ENCODE measurements around the gene CALY.

Gene CALY

DNA sequence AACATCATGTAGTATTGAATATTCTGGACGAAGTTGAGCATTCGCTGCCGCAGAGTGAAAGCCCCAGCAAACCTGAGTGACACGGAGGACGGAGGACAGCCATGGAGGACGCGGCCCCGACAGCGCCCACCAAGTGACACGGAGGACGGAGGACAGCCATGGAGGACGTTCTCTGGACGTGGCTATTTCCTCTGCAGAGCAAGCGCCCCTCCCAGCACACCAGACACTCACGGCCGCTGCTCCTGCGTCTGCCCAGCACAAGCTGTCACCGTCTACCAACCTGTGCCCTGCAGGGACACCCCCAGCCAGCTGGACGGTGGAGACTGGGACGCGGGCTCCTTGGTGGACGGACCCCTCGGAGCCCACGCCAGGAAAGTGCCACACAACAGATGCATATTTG is 52.8 kb downstream of the CALY start:
- in situ Hi-C loops (cut with HindIII; ENCODE audit: low sequenced_read_pairs) = no loop called here
- DNase-seq (ENCODE audit: low read depth) = no peak
- TF ChIP-seq, protein P1, sequence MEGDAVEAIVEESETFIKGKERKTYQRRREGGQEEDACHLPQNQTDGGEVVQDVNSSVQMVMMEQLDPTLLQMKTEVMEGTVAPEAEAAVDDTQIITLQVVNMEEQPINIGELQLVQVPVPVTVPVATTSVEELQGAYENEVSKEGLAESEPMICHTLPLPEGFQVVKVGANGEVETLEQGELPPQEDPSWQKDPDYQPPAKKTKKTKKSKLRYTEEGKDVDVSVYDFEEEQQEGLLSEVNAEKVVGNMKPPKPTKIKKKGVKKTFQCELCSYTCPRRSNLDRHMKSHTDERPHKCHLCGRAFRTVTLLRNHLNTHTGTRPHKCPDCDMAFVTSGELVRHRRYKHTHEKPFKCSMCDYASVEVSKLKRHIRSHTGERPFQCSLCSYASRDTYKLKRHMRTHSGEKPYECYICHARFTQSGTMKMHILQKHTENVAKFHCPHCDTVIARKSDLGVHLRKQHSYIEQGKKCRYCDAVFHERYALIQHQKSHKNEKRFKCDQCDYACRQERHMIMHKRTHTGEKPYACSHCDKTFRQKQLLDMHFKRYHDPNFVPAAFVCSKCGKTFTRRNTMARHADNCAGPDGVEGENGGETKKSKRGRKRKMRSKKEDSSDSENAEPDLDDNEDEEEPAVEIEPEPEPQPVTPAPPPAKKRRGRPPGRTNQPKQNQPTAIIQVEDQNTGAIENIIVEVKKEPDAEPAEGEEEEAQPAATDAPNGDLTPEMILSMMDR (IDR thresholded peaks at IDR 0.05; ENCODE audit: low read depth, low read length, missing control alignments) = no peak
- no peak overlapping the region for H3K4me3 ChIP-seq (ENCODE audit: low read depth, low read length)

DNA sequence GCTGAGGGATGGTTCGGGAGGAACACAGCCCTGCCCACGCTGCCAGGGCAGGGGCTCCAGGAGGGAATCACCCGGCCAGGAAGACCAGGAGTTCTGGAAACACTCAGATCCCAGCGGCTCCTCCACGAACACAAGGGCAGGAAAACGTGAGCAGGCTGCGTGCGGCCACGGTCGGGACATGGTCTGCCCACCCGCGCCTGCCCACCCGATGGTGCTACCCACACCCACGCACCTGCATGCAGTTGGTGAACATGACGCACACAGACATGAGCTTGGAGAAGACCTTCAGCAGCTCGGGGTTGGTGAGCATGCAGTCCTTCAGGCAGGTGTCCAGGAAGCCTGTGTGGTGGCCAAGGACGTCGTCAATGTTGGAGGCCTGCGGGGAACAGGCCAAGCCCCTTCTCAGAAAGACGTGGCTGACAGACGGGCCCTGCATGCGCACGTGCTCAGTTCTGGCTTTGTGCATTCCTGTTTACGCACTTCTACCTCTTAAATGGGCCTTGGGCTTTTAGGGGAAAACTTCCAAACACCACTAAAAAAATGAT is 53.8 kb downstream of the CALY start:
- no peak overlapping the region for H3K4me3 ChIP-seq (ENCODE audit: low read depth, low read length)
- no peak for DNase-seq (ENCODE audit: low read depth)
- TF ChIP-seq, protein P1 (IDR thresholded peaks at IDR 0.05; ENCODE audit: low read depth, low read length, missing control alignments) = no peak
- in situ Hi-C loops (cut with HindIII; ENCODE audit: low sequenced_read_pairs) = no loop called here

DNA sequence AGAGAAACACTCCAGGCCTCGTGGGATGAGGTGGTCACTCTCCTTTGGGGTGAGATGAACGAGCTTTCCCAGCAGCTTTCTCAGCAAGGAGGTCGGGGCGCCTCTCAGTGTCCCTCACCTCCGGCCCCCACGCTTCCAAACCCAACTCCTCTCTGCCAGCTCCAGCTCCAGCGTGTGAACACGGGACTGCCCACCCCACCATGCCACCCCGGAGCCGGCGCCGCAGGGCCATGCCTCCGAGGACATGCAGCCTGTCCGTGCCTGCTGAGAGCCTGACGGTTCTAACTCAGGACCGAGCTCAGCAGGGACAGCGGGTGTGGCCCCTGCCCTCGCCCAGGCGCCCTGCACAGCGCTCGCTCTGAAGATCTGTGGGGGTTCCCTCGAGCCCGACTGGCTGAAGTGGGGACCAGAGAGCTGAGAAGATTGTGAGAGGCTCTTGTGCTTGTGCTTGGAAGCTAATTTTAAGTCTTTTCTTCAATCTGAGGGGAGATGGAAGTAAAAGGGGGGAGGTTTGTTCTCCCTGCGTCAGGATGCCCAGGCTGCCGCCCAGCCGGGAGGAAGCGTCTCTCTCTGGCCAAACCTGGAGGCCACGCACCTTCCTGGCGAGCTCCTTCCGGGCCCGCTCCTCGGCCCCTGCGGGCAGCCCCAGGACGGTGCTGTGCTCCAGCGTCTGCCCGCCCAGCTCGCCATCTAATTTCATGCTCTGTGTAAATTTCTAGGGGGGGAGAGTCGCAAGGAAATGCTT is 54.9 kb downstream of the CALY start:
- in situ Hi-C loops (cut with HindIII; ENCODE audit: low sequenced_read_pairs) = no loop called here
- no peak for DNase-seq (ENCODE audit: low read depth)
- TF ChIP-seq, protein P1 (IDR thresholded peaks at IDR 0.05; ENCODE audit: low read depth, low read length, missing control alignments) = no peak
- H3K4me3 ChIP-seq (ENCODE audit: low read depth, low read length) = no peak overlapping the region

DNA sequence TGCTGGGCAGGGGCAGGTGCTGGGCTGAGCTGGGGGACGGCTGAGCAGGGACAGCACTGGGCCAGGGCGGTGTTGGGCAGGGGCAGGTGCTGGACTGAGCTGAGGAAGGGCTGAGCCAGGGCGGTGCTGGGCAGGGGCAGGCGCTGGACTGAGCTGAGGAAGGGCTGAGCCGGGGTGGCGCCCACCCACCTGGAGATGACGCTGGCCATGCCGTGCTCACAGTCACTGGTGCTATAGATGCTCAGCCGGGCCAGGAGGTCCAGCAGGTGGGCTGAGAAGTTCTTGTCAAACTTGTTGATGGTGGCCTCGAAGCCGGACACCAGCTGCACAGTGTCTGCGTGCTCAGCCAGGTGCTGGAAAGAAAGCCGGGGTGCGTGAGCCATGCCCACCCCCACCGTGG is 55.6 kb downstream of the CALY start:
- no peak for DNase-seq (ENCODE audit: low read depth)
- H3K4me3 ChIP-seq (ENCODE audit: low read depth, low read length) = no peak overlapping the region
- TF ChIP-seq, protein P1 (IDR thresholded peaks at IDR 0.05; ENCODE audit: low read depth, low read length, missing control alignments) = no peak
- in situ Hi-C loops (cut with HindIII; ENCODE audit: low sequenced_read_pairs) = no loop called here

DNA sequence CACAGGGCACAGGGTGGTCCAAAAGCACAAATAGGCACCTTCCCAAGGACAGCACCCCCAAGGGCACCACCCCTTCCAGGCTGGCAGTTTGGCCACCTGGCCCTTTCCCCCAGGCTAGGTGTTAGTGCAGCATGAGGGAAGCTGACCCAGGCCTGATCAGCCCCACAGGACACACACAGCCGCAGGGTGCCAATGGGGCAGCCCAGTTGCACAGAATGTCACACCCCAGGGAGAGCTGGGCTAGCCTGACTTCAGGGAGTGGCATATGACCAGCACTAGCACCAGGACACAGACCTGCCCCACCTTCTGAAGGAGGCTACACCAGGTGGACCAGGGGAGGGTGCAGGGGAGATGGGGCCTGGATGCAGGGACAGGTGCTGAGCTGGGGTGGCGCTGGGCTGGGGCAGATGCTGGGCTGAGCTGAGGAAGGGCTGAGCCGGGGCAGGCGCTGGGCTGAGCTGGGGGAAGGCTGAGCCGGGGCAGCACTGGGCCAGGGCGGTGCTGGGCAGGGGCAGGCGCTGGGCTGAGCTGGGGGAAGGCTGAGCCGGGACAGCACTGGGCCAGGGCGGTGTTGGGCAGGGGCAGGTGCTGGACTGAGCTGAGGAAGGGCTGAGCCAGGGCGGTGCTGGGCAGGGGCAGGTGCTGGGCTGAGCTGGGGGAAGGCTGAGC is 56.2 kb downstream of the CALY start:
- no peak overlapping the region for H3K4me3 ChIP-seq (ENCODE audit: low read depth, low read length)
- in situ Hi-C loops (cut with HindIII; ENCODE audit: low sequenced_read_pairs) = no loop called here
- TF ChIP-seq, protein P1 (IDR thresholded peaks at IDR 0.05; ENCODE audit: low read depth, low read length, missing control alignments) = no peak
- no peak for DNase-seq (ENCODE audit: low read depth)

DNA sequence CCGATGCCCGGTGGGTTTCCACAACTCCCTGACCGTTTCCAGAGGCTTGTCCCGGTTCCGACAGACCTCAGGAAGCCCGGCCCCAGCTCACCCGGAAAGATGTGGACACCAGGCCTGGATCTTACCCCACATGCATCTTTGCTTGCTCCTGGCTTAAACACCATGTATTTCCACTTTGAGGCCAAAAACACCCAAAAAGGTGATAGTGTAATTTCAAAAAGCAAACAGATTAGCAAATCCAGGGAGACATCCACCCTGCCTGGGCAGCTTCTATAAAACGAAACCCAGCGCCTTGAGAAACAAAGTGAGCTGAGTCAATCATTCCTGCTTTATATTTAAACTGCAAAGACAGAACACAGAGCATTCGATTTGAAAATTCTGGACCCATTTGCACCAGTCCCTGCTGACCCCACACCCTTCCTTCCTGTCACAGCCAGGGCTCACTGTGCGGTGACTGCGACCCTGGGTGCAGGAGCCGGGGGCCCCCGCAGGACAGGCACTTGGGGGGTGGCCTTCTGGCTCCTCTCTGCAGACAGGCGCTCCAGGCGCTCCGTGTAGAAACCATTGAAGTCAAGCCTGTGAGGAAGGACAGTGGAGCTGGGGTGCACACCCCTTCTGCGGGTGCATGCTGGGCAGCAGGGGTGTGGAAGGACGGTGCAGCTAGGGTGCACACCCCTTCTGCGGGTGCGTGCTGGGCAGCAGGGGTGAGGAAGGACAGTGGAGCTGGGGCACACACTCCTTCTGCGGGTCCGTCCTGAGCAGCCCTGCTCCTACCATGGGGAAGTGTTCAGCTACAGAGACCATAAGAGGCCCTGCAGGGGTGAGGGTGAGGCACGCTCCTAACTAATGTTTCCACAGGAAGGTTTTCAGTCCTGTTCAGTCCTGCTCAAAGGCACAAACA is 57.1 kb downstream of the CALY start:
- TF ChIP-seq, protein P1 (IDR thresholded peaks at IDR 0.05; ENCODE audit: low read depth, low read length, missing control alignments) = no peak
- no peak for DNase-seq (ENCODE audit: low read depth)
- in situ Hi-C loops (cut with HindIII; ENCODE audit: low sequenced_read_pairs) = no loop called here
- H3K4me3 ChIP-seq (ENCODE audit: low read depth, low read length) = no peak overlapping the region

Measured in astrocyte of the cerebellum (primary cell).